A549 (cell line): ENCODE results near the gene COPS9.

Experiments used
- BHLHE40 ChIP-seq: IDR thresholded peaks from 2 replicates; pipeline ENCODE4 v1.6.1; 2012; ENCODE audit warnings: low read depth, low read length, inconsistent platforms
- CTCF ChIP-seq: fragments of >200 bp; sonication (Bioruptor Twin); formaldehyde crosslinking; IDR thresholded peaks from 3 replicates; pipeline ENCODE4 v1.5.1; 2016
- ESRRA ChIP-seq: fragments of 150-350 bp; IDR thresholded peaks from 2 replicates; pipeline ENCODE4 v1.6.1; 2014; ENCODE audit warnings: mild to moderate bottlenecking, low read length, borderline replicate concordance
- FOSB ChIP-seq: fragments of 250-450 bp; sonication (Bioruptor Pico); IDR thresholded peaks from 2 replicates; pipeline ENCODE4 v1.5.0; 2020; ENCODE audit warnings: mild to moderate bottlenecking, moderate library complexity
- FOSL2 ChIP-seq, 2 experiments: fragments of 450-650 bp in 1 of 2; fragments of >200 bp in 1 of 2; sonication (Bioruptor Twin) in 1 of 2; formaldehyde crosslinking; IDR thresholded peaks; 2 replicates each; pipeline versions ENCODE4 v1.5.0 to v1.6.1; 2016 to 2020; ENCODE audit warnings: mild to moderate bottlenecking in 1 of 2, moderate library complexity in 1 of 2
- JUN ChIP-seq, 2 experiments: fragments of >200 bp; sonication (Bioruptor Twin); formaldehyde crosslinking; IDR thresholded peaks; 2 replicates in 1 of 2; 3 replicates in 1 of 2; pipeline ENCODE4 v1.6.1; 2016 to 2017
- MYC ChIP-seq: IDR thresholded peaks from 2 replicates; pipeline ENCODE4 v1.6.1; 2012; ENCODE audit warnings: mild to moderate bottlenecking, inconsistent platforms, low read length, improper control_type of control experiment, borderline replicate concordance
- POLR2A ChIP-seq: IDR thresholded peaks from 2 replicates; pipeline ENCODE4 v1.6.1; 2012; ENCODE audit warnings: mild to moderate bottlenecking, low read length
- REST ChIP-seq: fragments of 200-600 bp; sonication (generic); IDR thresholded peaks from 2 replicates; pipeline ENCODE4 v1.6.1; 2016; ENCODE audit warnings: antibody characterized with exemption, mild to moderate bottlenecking, moderate library complexity
- SMC3 ChIP-seq: fragments of >200 bp; sonication (Bioruptor Twin); formaldehyde crosslinking; IDR thresholded peaks from 3 replicates; pipeline ENCODE4 v1.6.1; 2018; ENCODE audit warnings: inconsistent platforms

DNA sequence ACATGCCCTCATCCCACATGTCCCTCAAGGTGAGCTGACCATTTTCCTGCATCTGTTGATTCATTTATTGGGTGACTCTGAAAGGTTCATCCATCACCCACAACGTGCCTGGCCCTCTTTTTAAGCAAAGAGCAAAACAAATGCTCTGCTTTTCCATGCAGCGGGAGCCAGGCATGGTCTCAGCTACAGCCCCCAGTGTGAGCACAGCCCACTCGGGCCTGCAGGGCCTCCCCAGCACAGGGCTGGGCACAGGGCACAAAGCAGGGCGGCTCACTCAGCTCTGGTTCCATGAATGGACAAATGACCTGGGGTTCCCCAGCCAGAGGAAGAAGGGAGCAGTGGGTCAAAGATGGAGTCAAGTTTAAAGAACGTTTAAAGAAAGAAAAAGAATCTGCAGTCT, 28.5 kb upstream of the COPS9 start:
- TF ChIP-seq SMC3: no peak
- TF ChIP-seq CTCF: no peak
- TF ChIP-seq ESRRA: no peak
- no peak for TF ChIP-seq POLR2A
- TF ChIP-seq REST: no peak
- TF ChIP-seq JUN (IDR thresholded peaks at IDR 0.05): no peak
- TF ChIP-seq MYC: no peak
- TF ChIP-seq FOSL2 (IDR thresholded peaks at IDR 0.05): no peak
- TF ChIP-seq FOSL2 (CRISPR knock-in tag; IDR thresholded peaks at IDR 0.05): no peak
- TF ChIP-seq BHLHE40: no peak
- no peak for TF ChIP-seq FOSB (CRISPR knock-in tag)
